ENCODE measurements around the gene IPO7.

Gene IPO7

DNA sequence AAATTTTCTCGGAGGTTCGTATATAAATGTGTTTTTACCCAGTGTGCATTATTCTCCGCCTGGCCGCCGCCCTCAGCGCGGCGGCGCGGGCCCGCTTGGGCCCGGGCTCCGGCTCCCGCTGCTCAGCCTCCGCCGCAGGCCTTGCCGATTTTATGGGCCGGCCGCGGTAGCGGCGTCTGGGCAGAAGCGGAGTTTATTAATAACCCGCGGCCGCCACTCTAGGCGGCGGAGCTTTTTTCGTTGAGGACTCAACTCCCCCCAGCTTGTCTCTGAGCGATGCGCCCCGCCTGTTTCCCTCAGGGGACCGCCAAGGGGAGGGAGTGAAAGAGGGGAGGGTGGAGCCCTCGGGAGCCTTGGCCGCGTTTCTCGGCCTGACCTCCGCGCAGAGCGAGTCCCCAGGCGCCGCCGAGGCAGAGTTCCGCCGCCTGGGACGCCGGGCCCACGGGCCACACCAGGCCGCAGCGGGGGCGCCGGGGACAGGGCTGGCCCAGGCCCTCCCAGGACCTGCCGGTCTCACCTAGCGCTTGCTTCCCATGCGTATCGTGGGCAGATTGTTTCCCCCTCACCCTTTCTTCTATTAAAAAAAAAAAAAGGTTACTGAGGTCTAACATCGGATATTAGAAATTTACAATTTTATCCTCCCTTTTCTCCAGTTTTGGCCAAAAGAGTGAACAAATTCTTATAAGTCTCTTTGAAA lies 76.8 kb downstream of the IPO7 start (continued):
- TF ChIP-seq SP7 (tag by site-specific recombination; IDR thresholded peaks at IDR 0.05), result no peak
- no peak; the same call in 1 of the 2 replicates for TF ChIP-seq IKZF3 (tag by site-specific recombination; IDR thresholded peaks at IDR 0.05)
- TF ChIP-seq ZNF510 (tag by site-specific recombination; IDR thresholded peaks at IDR 0.05; ENCODE audit: insufficient replicate concordance), result no peak
- TF ChIP-seq ZNF610 (tag by site-specific recombination; IDR thresholded peaks at IDR 0.05; ENCODE audit: borderline replicate concordance), result no peak
- TF ChIP-seq ZNF214 (tag by site-specific recombination; IDR thresholded peaks at IDR 0.05; ENCODE audit: borderline replicate concordance), result no peak
- TF ChIP-seq, protein P1, sequence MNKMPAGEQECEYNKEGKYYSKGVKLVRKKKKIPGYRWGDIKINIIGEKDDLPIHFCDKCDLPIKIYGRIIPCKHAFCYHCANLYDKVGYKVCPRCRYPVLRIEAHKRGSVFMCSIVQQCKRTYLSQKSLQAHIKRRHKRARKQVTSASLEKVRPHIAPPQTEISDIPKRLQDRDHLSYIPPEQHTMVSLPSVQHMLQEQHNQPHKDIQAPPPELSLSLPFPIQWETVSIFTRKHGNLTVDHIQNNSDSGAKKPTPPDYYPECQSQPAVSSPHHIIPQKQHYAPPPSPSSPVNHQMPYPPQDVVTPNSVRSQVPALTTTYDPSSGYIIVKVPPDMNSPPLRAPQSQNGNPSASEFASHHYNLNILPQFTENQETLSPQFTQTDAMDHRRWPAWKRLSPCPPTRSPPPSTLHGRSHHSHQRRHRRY (tag by site-specific recombination; IDR thresholded peaks at IDR 0.05), result no peak
- no peak for TF ChIP-seq ZNF830 (tag by site-specific recombination; IDR thresholded peaks at IDR 0.05; ENCODE audit: low read depth)
- TF ChIP-seq ZNF266 (tag by site-specific recombination; IDR thresholded peaks at IDR 0.05; ENCODE audit: low read depth), result no peak
- no peak for TF ChIP-seq KLF16 (tag by site-specific recombination; IDR thresholded peaks at IDR 0.05)
- TF ChIP-seq, protein P2, sequence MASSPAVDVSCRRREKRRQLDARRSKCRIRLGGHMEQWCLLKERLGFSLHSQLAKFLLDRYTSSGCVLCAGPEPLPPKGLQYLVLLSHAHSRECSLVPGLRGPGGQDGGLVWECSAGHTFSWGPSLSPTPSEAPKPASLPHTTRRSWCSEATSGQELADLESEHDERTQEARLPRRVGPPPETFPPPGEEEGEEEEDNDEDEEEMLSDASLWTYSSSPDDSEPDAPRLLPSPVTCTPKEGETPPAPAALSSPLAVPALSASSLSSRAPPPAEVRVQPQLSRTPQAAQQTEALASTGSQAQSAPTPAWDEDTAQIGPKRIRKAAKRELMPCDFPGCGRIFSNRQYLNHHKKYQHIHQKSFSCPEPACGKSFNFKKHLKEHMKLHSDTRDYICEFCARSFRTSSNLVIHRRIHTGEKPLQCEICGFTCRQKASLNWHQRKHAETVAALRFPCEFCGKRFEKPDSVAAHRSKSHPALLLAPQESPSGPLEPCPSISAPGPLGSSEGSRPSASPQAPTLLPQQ (tag by site-specific recombination; IDR thresholded peaks at IDR 0.05), result peak; percentile 78
- no peak for TF ChIP-seq ZNF48 (tag by site-specific recombination; IDR thresholded peaks at IDR 0.05)
- no peak for TF ChIP-seq ZNF624 (tag by site-specific recombination; IDR thresholded peaks at IDR 0.05)
- peak; percentile 75; the same call in 1 of the 2 replicates for TF ChIP-seq ZNF660 (tag by site-specific recombination; IDR thresholded peaks at IDR 0.05)
- TF ChIP-seq ZFP37 (tag by site-specific recombination; IDR thresholded peaks at IDR 0.05), result 0 out of 2 replicates have a peak, but pooled peaks have one; percentile 27
- TF ChIP-seq, protein P3, sequence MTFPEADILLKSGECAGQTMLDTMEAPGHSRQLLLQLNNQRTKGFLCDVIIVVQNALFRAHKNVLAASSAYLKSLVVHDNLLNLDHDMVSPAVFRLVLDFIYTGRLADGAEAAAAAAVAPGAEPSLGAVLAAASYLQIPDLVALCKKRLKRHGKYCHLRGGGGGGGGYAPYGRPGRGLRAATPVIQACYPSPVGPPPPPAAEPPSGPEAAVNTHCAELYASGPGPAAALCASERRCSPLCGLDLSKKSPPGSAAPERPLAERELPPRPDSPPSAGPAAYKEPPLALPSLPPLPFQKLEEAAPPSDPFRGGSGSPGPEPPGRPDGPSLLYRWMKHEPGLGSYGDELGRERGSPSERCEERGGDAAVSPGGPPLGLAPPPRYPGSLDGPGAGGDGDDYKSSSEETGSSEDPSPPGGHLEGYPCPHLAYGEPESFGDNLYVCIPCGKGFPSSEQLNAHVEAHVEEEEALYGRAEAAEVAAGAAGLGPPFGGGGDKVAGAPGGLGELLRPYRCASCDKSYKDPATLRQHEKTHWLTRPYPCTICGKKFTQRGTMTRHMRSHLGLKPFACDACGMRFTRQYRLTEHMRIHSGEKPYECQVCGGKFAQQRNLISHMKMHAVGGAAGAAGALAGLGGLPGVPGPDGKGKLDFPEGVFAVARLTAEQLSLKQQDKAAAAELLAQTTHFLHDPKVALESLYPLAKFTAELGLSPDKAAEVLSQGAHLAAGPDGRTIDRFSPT (tag by site-specific recombination; IDR thresholded peaks at IDR 0.05), result no peak
- no peak for TF ChIP-seq HOXD13 (CRISPR knock-in tag; IDR thresholded peaks at IDR 0.05; ENCODE audit: borderline replicate concordance)
- TF ChIP-seq ZNF629 (tag by site-specific recombination; IDR thresholded peaks at IDR 0.05), result no peak
- TF ChIP-seq ZNF560 (tag by site-specific recombination; IDR thresholded peaks at IDR 0.05; ENCODE audit: borderline replicate concordance), result no peak
- TF ChIP-seq, protein P4, sequence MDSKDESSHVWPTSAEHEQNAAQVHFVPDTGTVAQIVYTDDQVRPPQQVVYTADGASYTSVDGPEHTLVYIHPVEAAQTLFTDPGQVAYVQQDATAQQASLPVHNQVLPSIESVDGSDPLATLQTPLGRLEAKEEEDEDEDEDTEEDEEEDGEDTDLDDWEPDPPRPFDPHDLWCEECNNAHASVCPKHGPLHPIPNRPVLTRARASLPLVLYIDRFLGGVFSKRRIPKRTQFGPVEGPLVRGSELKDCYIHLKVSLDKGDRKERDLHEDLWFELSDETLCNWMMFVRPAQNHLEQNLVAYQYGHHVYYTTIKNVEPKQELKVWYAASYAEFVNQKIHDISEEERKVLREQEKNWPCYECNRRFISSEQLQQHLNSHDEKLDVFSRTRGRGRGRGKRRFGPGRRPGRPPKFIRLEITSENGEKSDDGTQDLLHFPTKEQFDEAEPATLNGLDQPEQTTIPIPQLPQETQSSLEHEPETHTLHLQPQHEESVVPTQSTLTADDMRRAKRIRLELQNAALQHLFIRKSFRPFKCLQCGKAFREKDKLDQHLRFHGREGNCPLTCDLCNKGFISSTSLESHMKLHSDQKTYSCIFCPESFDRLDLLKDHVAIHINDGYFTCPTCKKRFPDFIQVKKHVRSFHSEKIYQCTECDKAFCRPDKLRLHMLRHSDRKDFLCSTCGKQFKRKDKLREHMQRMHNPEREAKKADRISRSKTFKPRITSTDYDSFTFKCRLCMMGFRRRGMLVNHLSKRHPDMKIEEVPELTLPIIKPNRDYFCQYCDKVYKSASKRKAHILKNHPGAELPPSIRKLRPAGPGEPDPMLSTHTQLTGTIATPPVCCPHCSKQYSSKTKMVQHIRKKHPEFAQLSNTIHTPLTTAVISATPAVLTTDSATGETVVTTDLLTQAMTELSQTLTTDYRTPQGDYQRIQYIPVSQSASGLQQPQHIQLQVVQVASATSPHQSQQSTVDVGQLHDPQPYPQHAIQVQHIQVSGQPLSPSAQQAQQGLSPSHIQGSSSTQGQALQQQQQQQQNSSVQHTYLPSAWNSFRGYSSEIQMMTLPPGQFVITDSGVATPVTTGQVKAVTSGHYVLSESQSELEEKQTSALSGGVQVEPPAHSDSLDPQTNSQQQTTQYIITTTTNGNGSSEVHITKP (tag by site-specific recombination; IDR thresholded peaks at IDR 0.05), result no peak; the same call in 1 of the 2 replicates
- TF ChIP-seq ZNF529 (tag by site-specific recombination; IDR thresholded peaks at IDR 0.05; ENCODE audit: insufficient replicate concordance), result no peak
- TF ChIP-seq, protein P5, sequence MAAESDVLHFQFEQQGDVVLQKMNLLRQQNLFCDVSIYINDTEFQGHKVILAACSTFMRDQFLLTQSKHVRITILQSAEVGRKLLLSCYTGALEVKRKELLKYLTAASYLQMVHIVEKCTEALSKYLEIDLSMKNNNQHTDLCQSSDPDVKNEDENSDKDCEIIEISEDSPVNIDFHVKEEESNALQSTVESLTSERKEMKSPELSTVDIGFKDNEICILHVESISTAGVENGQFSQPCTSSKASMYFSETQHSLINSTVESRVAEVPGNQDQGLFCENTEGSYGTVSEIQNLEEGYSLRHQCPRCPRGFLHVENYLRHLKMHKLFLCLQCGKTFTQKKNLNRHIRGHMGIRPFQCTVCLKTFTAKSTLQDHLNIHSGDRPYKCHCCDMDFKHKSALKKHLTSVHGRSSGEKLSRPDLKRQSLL (tag by site-specific recombination; IDR thresholded peaks at IDR 0.05), result no peak
- TF ChIP-seq, protein P6, sequence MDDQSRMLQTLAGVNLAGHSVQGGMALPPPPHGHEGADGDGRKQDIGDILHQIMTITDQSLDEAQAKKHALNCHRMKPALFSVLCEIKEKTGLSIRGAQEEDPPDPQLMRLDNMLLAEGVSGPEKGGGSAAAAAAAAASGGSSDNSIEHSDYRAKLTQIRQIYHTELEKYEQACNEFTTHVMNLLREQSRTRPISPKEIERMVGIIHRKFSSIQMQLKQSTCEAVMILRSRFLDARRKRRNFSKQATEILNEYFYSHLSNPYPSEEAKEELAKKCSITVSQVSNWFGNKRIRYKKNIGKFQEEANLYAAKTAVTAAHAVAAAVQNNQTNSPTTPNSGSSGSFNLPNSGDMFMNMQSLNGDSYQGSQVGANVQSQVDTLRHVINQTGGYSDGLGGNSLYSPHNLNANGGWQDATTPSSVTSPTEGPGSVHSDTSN (CRISPR knock-in tag; IDR thresholded peaks at IDR 0.05), result no peak

Data from HEK293 (cell line).